H1 (cell line): ENCODE results near the gene PAQR9. TPM values are rescaled to one million over a fixed set of nuclear protein-coding genes. Genes with fewer than 3 reads are reported as not detected.

Source experiments
- CTCF ChIA-PET: fragments of 300-600 bp; sonication (Branson Sonifier 250); formaldehyde crosslinking; loops from one replicate; lab custom pipeline; 2021; ENCODE audit not compliant: partially characterized antibody; lab: Charles Lee
- POLR2A ChIA-PET: fragments of 300-600 bp; sonication (Branson Sonifier 250); formaldehyde crosslinking; loops from one replicate; lab custom pipeline; 2021; ENCODE audit warnings: inconsistent platforms; ENCODE audit not compliant: partially characterized antibody; lab: Charles Lee
- DNase-seq, 2 experiments: peaks; one replicate each; pipeline versions ENCODE4 v3.0.0 to v3.0.0-alpha.2; 2010 to 2022; ENCODE audit warnings: low spot score in 2 of 2, low read depth in 1 of 2, mixed read lengths in 1 of 2
- FAIRE-seq: peaks from 2 replicates; lab custom pipeline; 2011; peaks lifted over from hg19 to GRCh38; lab: Jason Lieb, UNC
- H2AFZ ChIP-seq: 2 replicates; pipeline ENCODE4 v1.8.1; 2012; ENCODE audit warnings: low read length, inconsistent platforms
- H2AK5ac ChIP-seq: 2 replicates; pipeline ENCODE4 v1.6.1; 2013; ENCODE audit warnings: low read depth, low read length
- H2BK120ac ChIP-seq: replicated peaks from 2 replicates; pipeline ENCODE3; 2013; ENCODE audit warnings: low read depth, low read length, inconsistent platforms
- H2BK12ac ChIP-seq: 2 replicates; pipeline ENCODE4 v1.6.1; 2013; ENCODE audit warnings: low read depth, low read length
- H2BK15ac ChIP-seq: 2 replicates; pipeline ENCODE4 v1.6.1; 2013; ENCODE audit warnings: low read length
- H2BK20ac ChIP-seq: 2 replicates; pipeline ENCODE4 v1.6.1; 2013; ENCODE audit warnings: low read length
- H2BK5ac ChIP-seq: 2 replicates; pipeline ENCODE4 v1.6.1; 2013; ENCODE audit warnings: low read depth, low read length
- H3K14ac ChIP-seq: 2 replicates; pipeline ENCODE4 v1.6.1; 2013; ENCODE audit warnings: inconsistent platforms; ENCODE audit not compliant: insufficient read length
- H3K18ac ChIP-seq: 2 replicates; pipeline ENCODE4 v1.6.1; 2013; ENCODE audit warnings: low read length; ENCODE audit errors: extremely low read depth
- H3K23ac ChIP-seq: 2 replicates; pipeline ENCODE4 v1.6.1; 2013; ENCODE audit warnings: inconsistent platforms; ENCODE audit not compliant: insufficient read length
- H3K23me2 ChIP-seq: 2 replicates; pipeline ENCODE4 v1.6.1; 2013; ENCODE audit warnings: low read depth, low read length
- H3K27ac ChIP-seq: 2 replicates; pipeline ENCODE4 v1.6.1; 2011; ENCODE audit warnings: low read depth, low read length, inconsistent platforms
- H3K27me3 ChIP-seq, 4 experiments: replicated peaks in 1 of 4; 1 replicate in 1 of 4; 2 replicates in 3 of 4; pipeline versions ENCODE4 v1.6.1 to v1.8.1; 2011 to 2013; ENCODE audit warnings: low read length in 3 of 4, mild to moderate bottlenecking in 3 of 4, inconsistent platforms in 2 of 4, mixed read lengths in 2 of 4, moderate library complexity in 1 of 4; ENCODE audit not compliant: control insufficient read depth in 3 of 4, insufficient read depth in 3 of 4; ENCODE audit errors: extremely low read depth in 1 of 4
- H3K36me3 ChIP-seq, 4 experiments: 2 replicates each; pipeline versions ENCODE4 v1.6.1 to v1.8.1; 2011 to 2013; ENCODE audit warnings: mild to moderate bottlenecking in 4 of 4, low read length in 3 of 4, moderate library complexity in 2 of 4, control low read depth in 1 of 4, inconsistent platforms in 1 of 4; ENCODE audit not compliant: insufficient read depth in 4 of 4, control insufficient read depth in 2 of 4
- H3K4ac ChIP-seq: replicated peaks from 2 replicates; pipeline ENCODE3; 2013; ENCODE audit warnings: low read length, low read depth, mixed read lengths, inconsistent platforms; ENCODE audit not compliant: insufficient read length
- H3K4me1 ChIP-seq, 4 experiments: replicated peaks in 1 of 4; 1 replicate in 1 of 4; 2 replicates in 3 of 4; pipeline versions ENCODE4 v1.6.1 to v1.8.1; 2011 to 2013; ENCODE audit warnings: low read length in 3 of 4, inconsistent platforms in 2 of 4, mixed read lengths in 1 of 4; ENCODE audit not compliant: insufficient read depth in 4 of 4, control insufficient read depth in 3 of 4
- H3K4me2 ChIP-seq, 2 experiments: 2 replicates each; pipeline versions ENCODE4 v1.6.1 to v1.8.1; 2011 to 2013; ENCODE audit warnings: low read depth in 2 of 2, low read length in 2 of 2, control low read depth in 1 of 2, inconsistent platforms in 1 of 2, mild to moderate bottlenecking in 1 of 2; ENCODE audit not compliant: insufficient read depth in 1 of 2
- H3K4me3 ChIP-seq, 4 experiments: fragments of 200-600, 300-600 bp in 1 of 4; sonication (generic), shearing (Covaris generic), sonication (Bioruptor Twin) in 1 of 4; 2 replicates each; pipeline versions ENCODE4 v1.5.1 to v1.8.1; 2011 to 2016; ENCODE audit warnings: low read length in 4 of 4, low read depth in 3 of 4, control low read depth in 2 of 4, inconsistent platforms in 2 of 4, mild to moderate bottlenecking in 2 of 4, mixed read lengths in 1 of 4, moderate library complexity in 1 of 4; ENCODE audit not compliant: insufficient read depth in 2 of 4; ENCODE audit errors: extremely low read depth in 1 of 4
- H3K56ac ChIP-seq: replicated peaks from 2 replicates; pipeline ENCODE3; 2013; ENCODE audit warnings: low read depth, mild to moderate bottlenecking, mixed read lengths, low read length, inconsistent platforms; ENCODE audit not compliant: insufficient read length
- H3K79me1 ChIP-seq: 2 replicates; pipeline ENCODE4 v1.6.1; 2013; ENCODE audit warnings: low read depth, low read length, control low read depth
- H3K79me2 ChIP-seq, 2 experiments: 2 replicates each; pipeline versions ENCODE4 v1.6.1 to v1.8.1; 2012 to 2013; ENCODE audit warnings: low read length in 2 of 2, mild to moderate bottlenecking in 2 of 2, inconsistent platforms in 1 of 2; ENCODE audit not compliant: insufficient read depth in 2 of 2, control insufficient read depth in 1 of 2
- H3K9ac ChIP-seq, 4 experiments: replicated peaks in 1 of 4; 1 replicate in 1 of 4; 2 replicates in 3 of 4; pipeline versions ENCODE4 v1.6.1 to v1.8.1; 2011 to 2013; ENCODE audit warnings: low read depth in 3 of 4, low read length in 3 of 4, control low read depth in 2 of 4, mild to moderate bottlenecking in 2 of 4, moderate library complexity in 2 of 4, inconsistent platforms in 1 of 4; ENCODE audit errors: extremely low read depth in 1 of 4
- H3K9me3 ChIP-seq, 2 experiments: 2 replicates each; pipeline versions ENCODE4 v1.6.1 to v1.8.1; 2012 to 2013; ENCODE audit warnings: mild to moderate bottlenecking in 2 of 2, moderate library complexity in 2 of 2, control low read depth in 1 of 2, inconsistent platforms in 1 of 2, low read depth in 1 of 2, low read length in 1 of 2, mixed read lengths in 1 of 2; ENCODE audit not compliant: insufficient read depth in 2 of 2
- H4K20me1 ChIP-seq, 2 experiments: replicated peaks in 1 of 2; 2 replicates each; pipeline versions ENCODE3 to v1.8.1; 2011 to 2013; ENCODE audit warnings: inconsistent platforms in 2 of 2, low read length in 2 of 2, mild to moderate bottlenecking in 1 of 2; ENCODE audit not compliant: insufficient read depth in 2 of 2, control insufficient read depth in 1 of 2
- H4K5ac ChIP-seq: 2 replicates; pipeline ENCODE4 v1.6.1; 2013; ENCODE audit warnings: low read length, low read depth, mixed read lengths, inconsistent platforms; ENCODE audit not compliant: insufficient read length
- H4K8ac ChIP-seq: 2 replicates; pipeline ENCODE4 v1.8.0; 2013; ENCODE audit warnings: mild to moderate bottlenecking, moderate library complexity, low read length, inconsistent platforms; ENCODE audit not compliant: insufficient read depth; ENCODE audit errors: extremely low read depth
- H4K91ac ChIP-seq: replicated peaks from 2 replicates; pipeline ENCODE3; 2013; ENCODE audit warnings: low read length, mixed read lengths, inconsistent platforms; ENCODE audit not compliant: insufficient read length
- BCL11A ChIP-seq, 2 experiments: IDR thresholded peaks; one replicate each; pipeline ENCODE4 v1.6.1; 2011; ENCODE audit warnings: low read depth in 2 of 2, low read length in 2 of 2, mild to moderate bottlenecking in 2 of 2
- EZH2 ChIP-seq: fragments of 200-600 bp; sonication (generic); IDR thresholded peaks from 2 replicates; pipeline ENCODE4 v1.7.1; 2012; ENCODE audit warnings: low read depth, mild to moderate bottlenecking, moderate library complexity, low read length, inconsistent platforms; ENCODE audit not compliant: severe bottlenecking
- FOSL1 ChIP-seq: IDR thresholded peaks from 2 replicates; pipeline ENCODE4 v1.6.1; 2011; ENCODE audit warnings: mild to moderate bottlenecking, low read depth, low read length, moderate library complexity; ENCODE audit not compliant: insufficient read depth
- RBBP5 ChIP-seq: IDR thresholded peaks from 2 replicates; pipeline ENCODE4 v1.7.1; 2012; ENCODE audit warnings: low read depth, mild to moderate bottlenecking, inconsistent platforms, low read length, moderate library complexity, borderline replicate concordance
- RFX5 ChIP-seq: IDR thresholded peaks from 2 replicates; pipeline ENCODE4 v1.6.1; 2011; ENCODE audit warnings: low read depth, low read length, improper control_type of control experiment, borderline replicate concordance
- SP4 ChIP-seq: IDR thresholded peaks from 2 replicates; pipeline ENCODE4 v1.6.1; 2012; ENCODE audit warnings: low read length, inconsistent platforms
- TAF7 ChIP-seq: optimal IDR thresholded peaks from 2 replicates; pipeline ENCODE3; 2011; ENCODE audit warnings: low read depth, mild to moderate bottlenecking, inconsistent platforms, low read length, moderate library complexity, borderline replicate concordance
- ZNF274 ChIP-seq: IDR thresholded peaks from 2 replicates; pipeline ENCODE4 v1.7.0; 2012; ENCODE audit warnings: low read length, borderline replicate concordance; ENCODE audit errors: extremely low read depth
- WGBS, 2 experiments: shearing (Covaris generic) in 1 of 2; methylation state at CpG; one replicate each; pipeline versions ENCODE4 v1.1.6 to v1.1.7; 2013 to 2015; ENCODE audit warnings: low lambda C conversion rate in 2 of 2, mixed read lengths in 2 of 2, inconsistent platforms in 1 of 2, low coverage in 1 of 2, missing lambda C conversion rate in 1 of 2; ENCODE audit not compliant: insufficient replicate concordance in 2 of 2, insufficient coverage in 1 of 2, insufficient read length in 1 of 2; ENCODE audit errors: extremely low coverage in 1 of 2, missing lambda C conversion rate in 1 of 2; 5-methylcytosine and 5-hydroxymethylcytosine counted together
- polyA plus RNA-seq, 7 experiments: library from polyadenylated mRNA; depleted of rRNA in 3 of 7; stranded (reverse) in 5 of 7; unstranded in 2 of 7; fragments of >200 nt in 5 of 7; fragments of 200-250 nt in 2 of 7; gene quantifications; 1 replicate in 5 of 7; 2 replicates in 1 of 7; 4 replicates in 1 of 7; pipeline versions ENCODE4 v1.2.1 to v1.2.3, GENCODE V29; 2011 to 2013; ENCODE audit warnings: missing spikeins in 2 of 7, mixed read lengths in 2 of 7
- total RNA-seq: library from RNA; stranded (reverse); fragmentation: NEBNext Ultra II Directional; extraction: Animal tissue kit (Norgen Biotek cat#: 25700); gene quantifications from 2 replicates; pipeline ENCODE4 v1.2.1, GENCODE V29; 2021
- TF ChIP-seq, protein P1 (sequence below), 3 experiments: IDR thresholded peaks; 1 replicate in 2 of 3; 2 replicates in 1 of 3; pipeline versions ENCODE4 v1.5.1 to v1.6.1; 2011; ENCODE audit warnings: low read length in 3 of 3, mild to moderate bottlenecking in 3 of 3, inconsistent platforms in 2 of 3, low read depth in 1 of 3, moderate library complexity in 1 of 3; ENCODE audit not compliant: insufficient read depth in 1 of 3; ENCODE audit errors: control extremely low read depth in 1 of 3
- TF ChIP-seq, protein P2 (sequence below): IDR thresholded peaks from 2 replicates; pipeline ENCODE4 v1.6.1; 2011; ENCODE audit warnings: low read depth, mild to moderate bottlenecking, low read length; ENCODE audit not compliant: insufficient read depth

PAQR9 gene
- total and polyA plus RNA-seq, 2 of the 8 experiments (the other 6 are each of a cell fraction or from before 2014, with no cell fraction given): 2.6 to 5.2 TPM

DNA sequence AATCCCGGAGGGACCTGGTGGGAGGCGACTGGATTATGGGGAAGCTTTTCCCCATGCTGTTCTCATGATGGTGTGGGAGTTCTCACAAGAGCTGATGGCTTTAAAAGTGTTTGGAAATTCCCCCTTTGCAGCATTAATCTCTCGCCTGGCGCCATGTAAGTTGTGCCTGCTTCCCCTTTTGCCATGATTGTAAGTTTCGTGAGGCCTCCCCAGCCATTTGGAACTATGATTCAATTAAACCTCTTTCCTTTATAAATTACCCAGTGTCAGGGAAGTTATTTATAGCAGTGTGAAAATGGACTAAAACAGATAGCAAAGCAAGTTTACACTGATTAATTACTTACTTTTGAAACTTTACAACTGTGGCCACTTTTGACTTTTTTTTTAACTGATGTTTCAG is 27.2 kb upstream of the PAQR9 start:
- H3K9ac ChIP-seq: no peak overlapping the region
- H3K79me1 ChIP-seq: no peaks in the 10 kb centered on the region
- no peak overlapping the region for H2BK12ac ChIP-seq
- DNase-seq (no peak), FAIRE-seq (no peak)
- no peak overlapping the region for H2BK120ac ChIP-seq
- H4K5ac ChIP-seq: no peak overlapping the region
- H3K4me3 ChIP-seq: no peak overlapping the region
- no peak overlapping the region for H2AK5ac ChIP-seq
- H3K27me3 ChIP-seq: no peaks in the 10 kb centered on the region
- ChIA-PET CTCF (interaction anchor here (0.6 to 8.7 kb wide), 15 partner anchors 9 to 622 kb away, joined by 3 to 122 read pairs (median 4); no protein-coding TSS in a partner anchor), POLR2A (interaction anchor here (3.4 kb wide), 1 partner anchor 11 kb away, joined by 13 read pairs; the partner anchor contains the start of gene U2SURP)
- no peak overlapping the region for H2AFZ ChIP-seq
- no peak overlapping the region for H3K14ac ChIP-seq
- H3K27ac ChIP-seq: no peak overlapping the region
- H3K4ac ChIP-seq: no peak overlapping the region
- no peaks in the 10 kb centered on the region for H3K9me3 ChIP-seq
- no peaks in the 10 kb centered on the region for H3K36me3 ChIP-seq
- no peak overlapping the region for H3K56ac ChIP-seq
- TF ChIP-seq RBBP5 (no peak), SP4 (no peak), ZNF274 (no peak), RFX5 (no peak), FOSL1 (no peak), EZH2 (no peak), TAF7 (no peak), BCL11A (IDR thresholded peaks at IDR 0.05; ENCODE audit: low read depth in 2 of 2, low read length in 2 of 2) (no peak)
- TF ChIP-seq, protein P1, sequence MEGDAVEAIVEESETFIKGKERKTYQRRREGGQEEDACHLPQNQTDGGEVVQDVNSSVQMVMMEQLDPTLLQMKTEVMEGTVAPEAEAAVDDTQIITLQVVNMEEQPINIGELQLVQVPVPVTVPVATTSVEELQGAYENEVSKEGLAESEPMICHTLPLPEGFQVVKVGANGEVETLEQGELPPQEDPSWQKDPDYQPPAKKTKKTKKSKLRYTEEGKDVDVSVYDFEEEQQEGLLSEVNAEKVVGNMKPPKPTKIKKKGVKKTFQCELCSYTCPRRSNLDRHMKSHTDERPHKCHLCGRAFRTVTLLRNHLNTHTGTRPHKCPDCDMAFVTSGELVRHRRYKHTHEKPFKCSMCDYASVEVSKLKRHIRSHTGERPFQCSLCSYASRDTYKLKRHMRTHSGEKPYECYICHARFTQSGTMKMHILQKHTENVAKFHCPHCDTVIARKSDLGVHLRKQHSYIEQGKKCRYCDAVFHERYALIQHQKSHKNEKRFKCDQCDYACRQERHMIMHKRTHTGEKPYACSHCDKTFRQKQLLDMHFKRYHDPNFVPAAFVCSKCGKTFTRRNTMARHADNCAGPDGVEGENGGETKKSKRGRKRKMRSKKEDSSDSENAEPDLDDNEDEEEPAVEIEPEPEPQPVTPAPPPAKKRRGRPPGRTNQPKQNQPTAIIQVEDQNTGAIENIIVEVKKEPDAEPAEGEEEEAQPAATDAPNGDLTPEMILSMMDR (IDR thresholded peaks at IDR 0.05; ENCODE audit: control extremely low read depth in 1 of 3, insufficient read depth in 1 of 3, low read depth in 1 of 3, low read length in 3 of 3): no peak
- TF ChIP-seq, protein P2, sequence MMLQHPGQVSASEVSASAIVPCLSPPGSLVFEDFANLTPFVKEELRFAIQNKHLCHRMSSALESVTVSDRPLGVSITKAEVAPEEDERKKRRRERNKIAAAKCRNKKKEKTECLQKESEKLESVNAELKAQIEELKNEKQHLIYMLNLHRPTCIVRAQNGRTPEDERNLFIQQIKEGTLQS: no peak
- no peaks in the 10 kb centered on the region for H4K20me1 ChIP-seq
- no peaks in the 10 kb centered on the region for H3K23me2 ChIP-seq
- no peak overlapping the region for H4K8ac ChIP-seq
- no peaks in the 10 kb centered on the region for H3K79me2 ChIP-seq
- WGBS, 2 experiments: 93% methylated on average over 5 of the region's 5 CpGs; no CpG with 5 or more reads in 1 of the 2 experiments
- H2BK15ac ChIP-seq: no peak overlapping the region
- no peak overlapping the region for H3K18ac ChIP-seq
- no peak overlapping the region for H2BK5ac ChIP-seq
- H2BK20ac ChIP-seq: no peak overlapping the region
- no peak overlapping the region for H3K4me2 ChIP-seq
- no peak overlapping the region for H3K23ac ChIP-seq
- no peaks in the 10 kb centered on the region for H3K4me1 ChIP-seq
- H4K91ac ChIP-seq: no peak overlapping the region
